Activated T-cell treated with anti-CD3 and anti-CD28 coated beads, Interleukin-2, amount 50 U/mL, for 72 hours (primary cell): ENCODE data around the gene GPC5. TPM values are rescaled to one million over a fixed set of nuclear protein-coding genes. Genes with fewer than 3 reads are reported as not detected.

Experiments used
- ATAC-seq, 2 donors: fragments of 150-1000 bp; cut with Tn5 transposase; replicated peaks in 1 of 2; 2 replicates each; pipeline ENCODE4 v1.10.0; 2021; ENCODE audit warnings: moderate library complexity in 2 of 2, mild to moderate bottlenecking in 1 of 2
- DNase-seq, 2 donors: peaks; one replicate each; pipeline ENCODE4 v3.0.0; 2021 to 2022; ENCODE audit warnings: mixed read lengths in 1 of 2
- H3K27ac Mint-ChIP-seq: one replicate; pipeline ENCODE4 v1.8.0; 2022; ENCODE audit warnings: mild to moderate bottlenecking, moderate library complexity, mixed read lengths
- H3K27me3 Mint-ChIP-seq: one replicate; pipeline ENCODE4 v1.8.0; 2022; ENCODE audit warnings: low read depth, mixed read lengths
- H3K36me3 Mint-ChIP-seq, 2 donors: one replicate each; pipeline ENCODE4 v1.8.0; 2022; ENCODE audit warnings: mixed read lengths in 2 of 2, mild to moderate bottlenecking in 1 of 2; ENCODE audit not compliant: insufficient read depth in 2 of 2
- H3K4me1 Mint-ChIP-seq: one replicate; pipeline ENCODE4 v1.8.0; 2022; ENCODE audit warnings: low read depth, mixed read lengths
- H3K4me3 Mint-ChIP-seq, 2 donors: one replicate each; pipeline ENCODE4 v1.8.0; 2022; ENCODE audit warnings: mild to moderate bottlenecking in 2 of 2, mixed read lengths in 2 of 2, moderate library complexity in 2 of 2
- H3K9me3 Mint-ChIP-seq, 2 donors: one replicate each; pipeline ENCODE4 v1.8.0; 2022; ENCODE audit warnings: mixed read lengths in 2 of 2
- total RNA-seq, 2 donors: library from RNA; stranded (reverse); gene quantifications; one replicate each; pipeline ENCODE4 v1.2.3, GENCODE V29; 2022

The GPC5 gene
- total RNA-seq, 2 donors from 2014 or later = 0.14 TPM; not detected in 1

GRCh38 chr13:91714855-91715254 lies 316.4 kb downstream of the GPC5 start:
- ATAC-seq = no peak

GRCh38 chr13:91716436-91717065 lies 318.1 kb downstream of the GPC5 start:
- no peaks in the 10 kb centered on the region for H3K9me3 Mint-ChIP-seq
- no peak for ATAC-seq
- no peak for DNase-seq
- H3K4me1 Mint-ChIP-seq = no peaks in the 10 kb centered on the region
- H3K36me3 Mint-ChIP-seq = no peaks in the 10 kb centered on the region
- H3K4me3 Mint-ChIP-seq = no peak overlapping the region
- H3K27me3 Mint-ChIP-seq = peaks cover 10% of the 10 kb centered on the region
- H3K27ac Mint-ChIP-seq = no peak overlapping the region

More at GRCh38 chr13:91714855-91715254, 316.4 kb downstream of the GPC5 start:
- no peak overlapping the region for H3K27ac Mint-ChIP-seq
- DNase-seq = no peak
- H3K27me3 Mint-ChIP-seq = peaks cover under 1% of the 10 kb centered on the region
- no peaks in the 10 kb centered on the region for H3K36me3 Mint-ChIP-seq
- H3K9me3 Mint-ChIP-seq = no peaks in the 10 kb centered on the region
- H3K4me1 Mint-ChIP-seq = no peaks in the 10 kb centered on the region
- H3K4me3 Mint-ChIP-seq = no peak overlapping the region

GRCh38 chr13:91719033-91719432 lies 320.6 kb downstream of the GPC5 start:
- H3K9me3 Mint-ChIP-seq = no peaks in the 10 kb centered on the region

GRCh38 chr13:91721413-91721812 lies 323.0 kb downstream of the GPC5 start:
- ATAC-seq (no peak), DNase-seq (no peak)
- Mint-ChIP-seq H3K4me3 (no peak overlapping the region), H3K27ac (no peak overlapping the region), H3K36me3 (no peaks in the 10 kb centered on the region), H3K9me3 (no peaks in the 10 kb centered on the region), H3K27me3 (peaks cover 10% of the 10 kb centered on the region), H3K4me1 (no peaks in the 10 kb centered on the region)

More at GRCh38 chr13:91719033-91719432, 320.6 kb downstream of the GPC5 start:
- ATAC-seq (no peak), DNase-seq (no peak)
- Mint-ChIP-seq H3K4me1 (no peaks in the 10 kb centered on the region), H3K4me3 (no peak overlapping the region), H3K36me3 (no peaks in the 10 kb centered on the region), H3K27ac (no peak overlapping the region), H3K27me3 (peaks cover 10% of the 10 kb centered on the region)

- no peaks in the 10 kb centered on the region for H3K9me3 Mint-ChIP-seq
- no peaks in the 10 kb centered on the region for H3K4me1 Mint-ChIP-seq
- H3K27me3 Mint-ChIP-seq = peaks cover 10% of the 10 kb centered on the region
- H3K4me3 Mint-ChIP-seq = no peak overlapping the region
- H3K27ac Mint-ChIP-seq = no peak overlapping the region
- DNase-seq (no peak), ATAC-seq (no peak)
- H3K36me3 Mint-ChIP-seq = no peaks in the 10 kb centered on the region
Observed at GRCh38 chr13:91722267-91722884, 324.0 kb downstream of the GPC5 start.

- Mint-ChIP-seq H3K4me3 (no peak overlapping the region), H3K36me3 (no peaks in the 10 kb centered on the region), H3K27ac (no peak overlapping the region), H3K4me1 (no peaks in the 10 kb centered on the region), H3K9me3 (no peaks in the 10 kb centered on the region), H3K27me3 (peaks cover 10% of the 10 kb centered on the region)
- DNase-seq (no peak), ATAC-seq (no peak)
Observed at GRCh38 chr13:91724591-91724990, 326.2 kb downstream of the GPC5 start.

- Mint-ChIP-seq H3K27me3 (peaks cover 2% of the 10 kb centered on the region), H3K4me3 (no peak overlapping the region), H3K9me3 (no peaks in the 10 kb centered on the region), H3K4me1 (no peaks in the 10 kb centered on the region), H3K27ac (no peak overlapping the region), H3K36me3 (no peaks in the 10 kb centered on the region)
- DNase-seq (no peak), ATAC-seq (no peak)
Observed at GRCh38 chr13:91725646-91726045, 327.2 kb downstream of the GPC5 start.

- no peak overlapping the region for H3K27ac Mint-ChIP-seq
- no peak for DNase-seq
- no peak for ATAC-seq
- peaks cover 0 to 1% of the 10 kb centered on the region in 2 donors for H3K9me3 Mint-ChIP-seq
- no peaks in the 10 kb centered on the region for H3K36me3 Mint-ChIP-seq
- H3K27me3 Mint-ChIP-seq = no peaks in the 10 kb centered on the region
- no peak overlapping the region for H3K4me3 Mint-ChIP-seq
- H3K4me1 Mint-ChIP-seq = no peaks in the 10 kb centered on the region
Observed at GRCh38 chr13:91726671-91727070, 328.2 kb downstream of the GPC5 start.

GRCh38 chr13:91729859-91730258 lies 331.4 kb downstream of the GPC5 start:
- no peaks in the 10 kb centered on the region for H3K36me3 Mint-ChIP-seq
- H3K4me1 Mint-ChIP-seq = no peaks in the 10 kb centered on the region
- H3K4me3 Mint-ChIP-seq = no peak overlapping the region
- no peak for ATAC-seq
- H3K27ac Mint-ChIP-seq = no peak overlapping the region
- no peaks in the 10 kb centered on the region for H3K27me3 Mint-ChIP-seq
- no peak for DNase-seq
- peaks cover 0 to 3% of the 10 kb centered on the region in 2 donors for H3K9me3 Mint-ChIP-seq

- no peaks in the 10 kb centered on the region for H3K27me3 Mint-ChIP-seq
- ATAC-seq (no peak), DNase-seq (no peak)
- no peaks in the 10 kb centered on the region for H3K36me3 Mint-ChIP-seq
- H3K27ac Mint-ChIP-seq = no peak overlapping the region
- H3K4me1 Mint-ChIP-seq = no peaks in the 10 kb centered on the region
- no peak overlapping the region for H3K4me3 Mint-ChIP-seq
- H3K9me3 Mint-ChIP-seq = no peaks in the 10 kb centered on the region
Observed at GRCh38 chr13:91739751-91740150, 341.3 kb downstream of the GPC5 start.

- DNase-seq = no peak
- Mint-ChIP-seq H3K9me3 (no peaks in the 10 kb centered on the region), H3K4me1 (no peaks in the 10 kb centered on the region), H3K27ac (no peak overlapping the region), H3K27me3 (no peaks in the 10 kb centered on the region), H3K36me3 (no peaks in the 10 kb centered on the region), H3K4me3 (no peak overlapping the region)
- ATAC-seq = no peak
Observed at GRCh38 chr13:91740756-91741155, 342.3 kb downstream of the GPC5 start.

GRCh38 chr13:91741925-91742324 lies 343.5 kb downstream of the GPC5 start:
- Mint-ChIP-seq H3K36me3 (no peaks in the 10 kb centered on the region), H3K9me3 (no peaks in the 10 kb centered on the region), H3K27me3 (no peaks in the 10 kb centered on the region), H3K27ac (no peak overlapping the region), H3K4me1 (no peaks in the 10 kb centered on the region), H3K4me3 (no peak overlapping the region)
- DNase-seq = no peak
- ATAC-seq = no peak

GRCh38 chr13:91744284-91744683 lies 345.9 kb downstream of the GPC5 start:
- Mint-ChIP-seq H3K27ac (no peak overlapping the region), H3K36me3 (no peaks in the 10 kb centered on the region), H3K4me1 (no peaks in the 10 kb centered on the region), H3K9me3 (peaks cover 0 to 1% of the 10 kb centered on the region in 2 donors), H3K4me3 (no peak overlapping the region), H3K27me3 (no peaks in the 10 kb centered on the region)
- no peak for ATAC-seq
- no peak for DNase-seq

GRCh38 chr13:91745967-91746366 lies 347.5 kb downstream of the GPC5 start:
- DNase-seq = no peak
- no peaks in the 10 kb centered on the region for H3K36me3 Mint-ChIP-seq
- peaks cover 0 to 3% of the 10 kb centered on the region in 2 donors for H3K9me3 Mint-ChIP-seq
- H3K27me3 Mint-ChIP-seq = no peaks in the 10 kb centered on the region
- ATAC-seq = no peak
- no peak overlapping the region for H3K4me3 Mint-ChIP-seq
- no peak overlapping the region for H3K27ac Mint-ChIP-seq
- no peaks in the 10 kb centered on the region for H3K4me1 Mint-ChIP-seq
